ENCODE results near the gene FOXK2. TPM values are rescaled to one million over a fixed set of nuclear protein-coding genes. Genes with fewer than 3 reads are reported as not detected.

The FOXK2 gene
- total and polyA plus RNA-seq, 2 of the 8 experiments (the other 6 are each of a cell fraction or from before 2014, with no cell fraction given) = 34.7 to 64.9 TPM

- Histone ChIP-seq H3K9ac (replicated peaks in 1 of 4; ENCODE audit: extremely low read depth in 1 of 4, low read depth in 3 of 4, low read length in 3 of 4) (no peak overlapping the region), H2AFZ (ENCODE audit: low read length) (no peak overlapping the region), H3K23me2 (ENCODE audit: low read depth, low read length) (0 out of 2 replicates have a peak, but pooled peaks cover 3% of the 10 kb centered on the region), H2BK12ac (ENCODE audit: low read depth, low read length) (no peak overlapping the region), H2BK15ac (ENCODE audit: low read length) (no peak overlapping the region), H3K23ac (ENCODE audit: insufficient read length) (no peak overlapping the region), H3K18ac (ENCODE audit: extremely low read depth, low read length) (no peak overlapping the region), H3K14ac (ENCODE audit: insufficient read length) (no peak overlapping the region), H3K79me1 (ENCODE audit: low read depth, low read length) (peaks cover 22% of the 10 kb centered on the region), H3K4ac (replicated peaks; ENCODE audit: insufficient read length, low read depth, low read length) (no peak overlapping the region), H2BK20ac (ENCODE audit: low read length) (no peak overlapping the region), H3K4me3 (ENCODE audit: extremely low read depth in 1 of 4, insufficient read depth in 2 of 4, low read depth in 3 of 4, low read length in 4 of 4) (no peak overlapping the region), H3K9me3 (ENCODE audit: insufficient read depth in 2 of 2, low read depth in 1 of 2, low read length in 1 of 2) (no peaks in the 10 kb centered on the region), H3K56ac (replicated peaks; ENCODE audit: insufficient read length, low read depth, low read length) (no peak overlapping the region), H2BK120ac (replicated peaks; ENCODE audit: low read depth, low read length) (no peak overlapping the region), H3K4me2 (ENCODE audit: insufficient read depth in 1 of 2, low read depth in 2 of 2, low read length in 2 of 2) (no peak overlapping the region), H4K5ac (ENCODE audit: insufficient read length, low read depth, low read length) (no peak overlapping the region), H2BK5ac (ENCODE audit: low read depth, low read length) (no peak overlapping the region), H4K8ac (ENCODE audit: extremely low read depth, insufficient read depth, low read length) (no peak overlapping the region), H2AK5ac (ENCODE audit: low read depth, low read length) (no peak overlapping the region), H4K91ac (replicated peaks; ENCODE audit: insufficient read length, low read length) (no peak overlapping the region), H3K27ac (ENCODE audit: low read depth, low read length) (no peak overlapping the region), H4K20me1 (replicated peaks in 1 of 2; ENCODE audit: control insufficient read depth in 1 of 2, insufficient read depth in 2 of 2, low read length in 2 of 2) (peaks cover 6 to 26% of the 10 kb centered on the region in 2 experiments), H3K79me2 (ENCODE audit: control insufficient read depth in 1 of 2, insufficient read depth in 2 of 2, low read length in 2 of 2) (peaks cover 0 to 5% of the 10 kb centered on the region in 2 experiments; a peak in 1 of 4 replicates), H3K27me3 (replicated peaks in 1 of 4; ENCODE audit: control insufficient read depth in 3 of 4, extremely low read depth in 1 of 4, insufficient read depth in 3 of 4, low read length in 3 of 4) (no peaks in the 10 kb centered on the region), H3K4me1 (replicated peaks in 1 of 4; ENCODE audit: control insufficient read depth in 3 of 4, insufficient read depth in 4 of 4, low read length in 3 of 4) (peaks cover 0 to 9% (median 5%) of the 10 kb centered on the region in 4 experiments; a peak in 5 of 7 replicates), H3K36me3 (ENCODE audit: control insufficient read depth in 2 of 4, insufficient read depth in 4 of 4, low read length in 3 of 4) (peaks cover 11 to 57% (median 34%) of the 10 kb centered on the region in 4 experiments)
- POLR2A ChIA-PET (ENCODE audit: partially characterized antibody) = no interaction called here
- 95% methylated on average over 32 of the region's 33 CpGs; no CpG with 5 or more reads in 1 of the 2 experiments for WGBS, 2 experiments (ENCODE audit: extremely low coverage in 1 of 2, insufficient coverage in 1 of 2, insufficient read length in 1 of 2, insufficient replicate concordance in 2 of 2, low coverage in 1 of 2, low lambda C conversion rate in 2 of 2, missing lambda C conversion rate in 1 of 2)
- DNase-seq (ENCODE audit: low read depth in 1 of 2, low spot score in 2 of 2) (no peak), FAIRE-seq (no peak)
- CTCF ChIA-PET (ENCODE audit: partially characterized antibody) = interaction anchor here (1.3 to 1.6 kb wide), 2 partner anchors 17 to 172 kb away, joined by 3 read pairs; no protein-coding TSS in a partner anchor
- TF ChIP-seq CEBPB (IDR thresholded peaks at IDR 0.05; ENCODE audit: low read depth, low read length) (no peak), POLR2AphosphoS5 (IDR thresholded peaks at IDR 0.05; ENCODE audit: low read depth, low read length) (no peak), CBX5 (IDR thresholded peaks at IDR 0.05; ENCODE audit: low read depth, low read length) (no peak), HDAC2 (IDR thresholded peaks at IDR 0.05; ENCODE audit: borderline replicate concordance in 1 of 2, low read depth in 2 of 2, low read length in 2 of 2) (no peak), ASH2L (IDR thresholded peaks at IDR 0.05; ENCODE audit: low read length) (no peak)
Measured at GRCh38 chr17:82596837-82597672, 77.5 kb downstream of the FOXK2 start.
